Upper lobe of right lung (tissue), 1 donor: ENCODE measurements around the gene KRAS. TPM values are rescaled to one million over a fixed set of nuclear protein-coding genes. Genes with fewer than 3 reads are reported as not detected.

Experiments
- ATAC-seq: fragments of 200-7000 bp; cut with Tn5 transposase; one replicate; pipeline ENCODE4 v1.9.1; 2020; ENCODE audit warnings: mild to moderate bottlenecking, moderate library complexity
- DNase-seq: peaks from one replicate; pipeline ENCODE4 v3.0.0-alpha.2; 2020
- H3K27ac ChIP-seq: fragments of 200-600 bp; one replicate; pipeline ENCODE4 v1.8.0; 2022
- H3K27me3 ChIP-seq: fragments of 200-600 bp; one replicate; pipeline ENCODE4 v1.8.0; 2022; ENCODE audit warnings: mild to moderate bottlenecking
- H3K36me3 ChIP-seq: fragments of 200-600 bp; one replicate; pipeline ENCODE4 v1.8.0; 2022
- H3K4me1 ChIP-seq: fragments of 200-600 bp; one replicate; pipeline ENCODE4 v1.8.0; 2022
- H3K4me3 ChIP-seq: fragments of 200-600 bp; one replicate; pipeline ENCODE4 v1.8.0; 2022; ENCODE audit warnings: mild to moderate bottlenecking
- H3K9me3 ChIP-seq: fragments of 200-600 bp; one replicate; pipeline ENCODE4 v1.8.0; 2022
- intact Hi-C: fragments of 100-400 bp; cut with DNase I; formaldehyde crosslinking; loops from one replicate; pipeline ENCODE4 v1.11.0; 2022
- total RNA-seq: library from RNA; stranded (reverse); fragmentation: NEBNext Ultra II Directional; extraction: Animal tissue kit (Norgen Biotek cat#: 25700); gene quantifications from one replicate; pipeline ENCODE4 v1.2.1, GENCODE V29; 2021
- TF ChIP-seq, protein P1 (sequence below): fragments of 200-600 bp; IDR thresholded peaks from one replicate; pipeline ENCODE4 v1.8.0; 2022; ENCODE audit warnings: antibody characterized with exemption
- donor health status: DM: no; HTN: yes; CAD: no; lungs with severe emphysema.

KRAS gene
- total RNA-seq, 1 donor from 2014 or later, result 26.7 TPM

DNA sequence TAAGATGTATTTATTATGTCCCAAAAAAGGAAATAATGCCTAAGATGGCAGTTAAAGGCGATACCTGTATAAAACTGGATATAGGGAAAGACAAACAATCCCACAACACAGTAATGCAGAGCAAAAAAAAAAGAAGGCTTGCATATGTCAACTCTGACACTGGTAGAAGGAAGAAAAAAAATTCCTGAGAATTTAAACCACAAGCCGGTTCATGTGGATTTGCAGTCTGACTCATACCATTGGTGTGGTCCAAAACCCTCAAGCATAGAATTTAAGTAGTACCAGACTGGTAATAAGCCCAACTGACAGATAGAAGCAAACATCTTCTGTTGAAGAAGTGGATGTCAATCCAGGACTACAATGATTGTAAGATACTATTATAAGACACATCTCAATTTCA is 62.9 kb downstream of the KRAS start:
- ATAC-seq, result no peak
- no peaks in the 10 kb centered on the region for H3K36me3 ChIP-seq
- TF ChIP-seq, protein P1, sequence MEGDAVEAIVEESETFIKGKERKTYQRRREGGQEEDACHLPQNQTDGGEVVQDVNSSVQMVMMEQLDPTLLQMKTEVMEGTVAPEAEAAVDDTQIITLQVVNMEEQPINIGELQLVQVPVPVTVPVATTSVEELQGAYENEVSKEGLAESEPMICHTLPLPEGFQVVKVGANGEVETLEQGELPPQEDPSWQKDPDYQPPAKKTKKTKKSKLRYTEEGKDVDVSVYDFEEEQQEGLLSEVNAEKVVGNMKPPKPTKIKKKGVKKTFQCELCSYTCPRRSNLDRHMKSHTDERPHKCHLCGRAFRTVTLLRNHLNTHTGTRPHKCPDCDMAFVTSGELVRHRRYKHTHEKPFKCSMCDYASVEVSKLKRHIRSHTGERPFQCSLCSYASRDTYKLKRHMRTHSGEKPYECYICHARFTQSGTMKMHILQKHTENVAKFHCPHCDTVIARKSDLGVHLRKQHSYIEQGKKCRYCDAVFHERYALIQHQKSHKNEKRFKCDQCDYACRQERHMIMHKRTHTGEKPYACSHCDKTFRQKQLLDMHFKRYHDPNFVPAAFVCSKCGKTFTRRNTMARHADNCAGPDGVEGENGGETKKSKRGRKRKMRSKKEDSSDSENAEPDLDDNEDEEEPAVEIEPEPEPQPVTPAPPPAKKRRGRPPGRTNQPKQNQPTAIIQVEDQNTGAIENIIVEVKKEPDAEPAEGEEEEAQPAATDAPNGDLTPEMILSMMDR, result no peak
- intact Hi-C loops, result no loop called here
- no peaks in the 10 kb centered on the region for H3K4me1 ChIP-seq
- H3K27ac ChIP-seq, result no peak overlapping the region
- H3K27me3 ChIP-seq, result no peaks in the 10 kb centered on the region
- H3K9me3 ChIP-seq, result no peaks in the 10 kb centered on the region
- no peak for DNase-seq
- H3K4me3 ChIP-seq, result no peak overlapping the region

DNA sequence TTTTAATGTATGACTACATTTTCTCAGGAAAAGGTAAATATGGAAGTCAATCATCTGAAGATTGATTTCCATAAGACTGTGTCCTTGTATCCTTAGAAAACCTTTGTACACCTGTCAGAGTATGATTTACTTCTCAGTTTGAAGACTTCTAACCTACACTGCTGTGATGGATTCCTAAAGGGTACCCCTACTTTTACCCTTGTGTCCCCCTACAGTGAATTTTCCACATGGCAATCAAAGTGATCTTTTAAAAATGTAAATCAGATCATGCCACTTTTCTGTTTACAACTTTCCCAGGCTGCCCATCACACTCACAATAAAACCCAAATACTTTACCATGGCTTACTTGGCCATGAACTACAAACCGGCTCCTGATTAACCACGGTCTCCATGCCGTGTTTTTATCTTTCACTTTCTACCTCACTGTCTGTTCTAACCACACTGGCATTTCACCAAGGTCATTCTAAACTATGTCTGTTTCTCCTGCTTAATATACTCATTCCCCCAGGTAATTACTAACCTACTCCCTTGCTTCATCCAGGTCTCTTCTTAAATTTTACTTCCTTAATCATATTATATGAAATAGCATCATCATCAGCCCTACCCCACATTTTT is 63.8 kb downstream of the KRAS start:
- Histone ChIP-seq H3K27ac (no peak overlapping the region), H3K36me3 (no peaks in the 10 kb centered on the region), H3K9me3 (no peaks in the 10 kb centered on the region), H3K27me3 (no peaks in the 10 kb centered on the region), H3K4me1 (no peaks in the 10 kb centered on the region), H3K4me3 (no peak overlapping the region)
- TF ChIP-seq, protein P1, result no peak
- intact Hi-C loops, result no loop called here
- DNase-seq (no peak), ATAC-seq (no peak)

DNA sequence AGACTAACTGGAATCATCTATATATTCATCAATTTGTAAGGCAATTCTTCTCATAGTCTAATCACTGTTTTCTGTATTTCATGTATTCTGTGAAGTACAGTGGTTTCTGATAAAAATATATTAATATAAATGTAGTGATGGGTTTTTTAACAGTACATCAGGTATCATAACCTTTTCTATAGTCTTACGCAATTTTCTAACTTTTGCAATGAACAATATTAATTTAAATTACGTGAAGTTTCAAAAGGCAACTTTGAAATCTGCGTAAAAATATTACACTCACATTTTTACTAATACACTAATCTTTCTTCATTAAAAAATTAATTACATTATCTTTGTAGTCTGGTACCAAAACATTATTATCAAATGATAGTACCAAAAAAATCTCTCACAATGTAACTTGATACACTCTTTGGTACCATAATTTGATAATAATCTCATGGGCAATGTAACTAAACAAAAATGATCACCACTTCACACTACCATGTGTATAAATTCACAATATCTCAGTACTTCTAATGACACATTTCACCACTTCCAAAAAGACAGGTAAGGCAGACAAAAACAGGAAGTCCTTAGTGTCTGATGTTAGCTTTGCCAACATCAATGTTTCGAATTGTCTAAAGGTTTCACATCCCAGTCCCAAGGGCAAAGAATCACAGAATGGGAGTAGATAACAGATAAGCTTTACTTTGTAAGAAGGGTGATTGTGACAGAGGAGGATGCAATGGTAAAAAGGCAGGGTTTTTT is 64.5 kb downstream of the KRAS start:
- intact Hi-C loops, result no loop called here
- ATAC-seq, result no peak
- Histone ChIP-seq H3K4me3 (no peak overlapping the region), H3K9me3 (no peaks in the 10 kb centered on the region), H3K27me3 (no peaks in the 10 kb centered on the region), H3K36me3 (no peaks in the 10 kb centered on the region), H3K27ac (no peak overlapping the region), H3K4me1 (no peaks in the 10 kb centered on the region)
- DNase-seq, result no peak
- TF ChIP-seq, protein P1, result no peak

DNA sequence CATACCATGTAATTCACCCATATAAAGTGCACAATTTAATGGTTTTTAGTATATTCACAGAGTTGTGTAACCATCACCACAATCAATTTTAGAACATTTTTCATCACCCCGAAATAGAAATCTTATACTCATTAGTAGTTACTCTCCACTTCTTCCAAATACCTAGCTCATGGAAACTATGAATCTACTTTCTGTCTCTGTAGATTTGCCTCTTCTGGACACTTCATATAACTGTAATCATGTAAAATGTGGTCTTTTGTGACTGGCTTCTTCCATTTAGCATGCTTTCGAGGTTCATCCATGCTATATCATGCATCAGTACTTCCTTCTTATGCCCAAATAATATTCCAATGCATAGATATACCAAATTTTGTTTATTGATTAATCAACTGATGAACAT is 66.6 kb downstream of the KRAS start:
- ATAC-seq, result no peak
- intact Hi-C loops, result no loop called here
- TF ChIP-seq, protein P1, result no peak

DNA sequence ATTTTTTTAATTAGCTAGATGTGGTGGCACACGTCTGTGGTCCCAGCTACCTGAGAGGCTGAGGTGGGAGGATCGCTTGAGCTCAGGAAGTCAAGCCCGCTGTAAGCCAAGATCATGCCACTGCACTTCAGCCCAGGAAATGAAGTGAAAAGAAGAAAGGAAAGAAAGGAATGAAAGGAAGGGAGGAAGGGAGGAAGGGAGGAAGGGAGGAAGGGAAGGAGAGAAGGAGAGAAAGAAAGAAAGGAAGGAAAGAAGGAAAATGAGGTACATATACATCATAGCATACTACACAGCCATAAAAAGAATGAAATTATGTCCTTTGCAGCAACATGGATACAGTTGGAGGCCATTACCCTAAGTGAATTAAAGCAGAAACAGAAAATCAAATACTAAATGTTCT is 68.0 kb downstream of the KRAS start:
- intact Hi-C loops, result no loop called here
- ATAC-seq (no peak), DNase-seq (no peak)
- Histone ChIP-seq H3K4me1 (no peaks in the 10 kb centered on the region), H3K27me3 (no peaks in the 10 kb centered on the region), H3K36me3 (no peaks in the 10 kb centered on the region), H3K9me3 (no peaks in the 10 kb centered on the region), H3K4me3 (no peak overlapping the region), H3K27ac (no peak overlapping the region)
- TF ChIP-seq, protein P1, result no peak

More for the DNA sequence above, 66.6 kb downstream of the KRAS start:
- Histone ChIP-seq H3K27me3 (no peaks in the 10 kb centered on the region), H3K4me1 (no peaks in the 10 kb centered on the region), H3K9me3 (no peaks in the 10 kb centered on the region), H3K36me3 (no peaks in the 10 kb centered on the region), H3K4me3 (no peak overlapping the region), H3K27ac (no peak overlapping the region)
- no peak for DNase-seq
